Caco-2 (cell line): ENCODE results near the gene OLR1. TPM values are rescaled to one million over a fixed set of nuclear protein-coding genes. Genes with fewer than 3 reads are reported as not detected.

Source experiments
- BruUV-seq: library from RNA; stranded (reverse); fragments of 400-500 nt; replicated peaks from 2 replicates; lab custom pipeline; 2021; lab: Mats Ljungman, UMichigan
- CTCF ChIA-PET: fragments of 300-600 bp; sonication (Branson Sonifier 250); formaldehyde crosslinking; loops from one replicate; lab custom pipeline; 2022; ENCODE audit warnings: antibody characterized with exemption; lab: Charles Lee
- POLR2A ChIA-PET: fragments of 300-600 bp; sonication (Branson Sonifier 250); formaldehyde crosslinking; loops from one replicate; lab custom pipeline; 2022; ENCODE audit warnings: antibody characterized with exemption; lab: Charles Lee
- DNase-seq, 2 experiments: peaks; one replicate each; pipeline versions ENCODE4 v3.0.0 to v3.0.0-alpha.2; 2020 to 2022
- H3K27me3 ChIP-seq: replicated peaks from 2 replicates; pipeline ENCODE4 v1.6.0; 2011; ENCODE audit warnings: low read length; ENCODE audit not compliant: control insufficient read depth, insufficient read depth
- H3K36me3 ChIP-seq: 2 replicates; pipeline ENCODE4 v1.5.1; 2011; ENCODE audit warnings: low read length; ENCODE audit not compliant: control insufficient read depth, insufficient read depth
- H3K4me1 ChIP-seq: fragments of 250-450 bp; sonication (Bioruptor Pico); 2 replicates; pipeline ENCODE4 v1.5.1; 2020; ENCODE audit warnings: mild to moderate bottlenecking
- H3K4me3 ChIP-seq: 2 replicates; pipeline ENCODE4 v1.5.1; 2011; ENCODE audit warnings: low read depth, mild to moderate bottlenecking, control low read depth, low read length
- H3K9me3 ChIP-seq: fragments of 250-450 bp; sonication (Bioruptor Pico); 2 replicates; pipeline ENCODE4 v1.5.1; 2020; ENCODE audit warnings: mild to moderate bottlenecking, moderate library complexity
- H3K27ac Mint-ChIP-seq: one replicate; pipeline ENCODE4 v1.8.0; 2022; ENCODE audit warnings: mixed read lengths; ENCODE audit not compliant: unreplicated experiment
- H3K27me3 Mint-ChIP-seq: one replicate; pipeline ENCODE4 v1.8.0; 2022; ENCODE audit warnings: mixed read lengths; ENCODE audit not compliant: insufficient read depth, unreplicated experiment
- H3K36me3 Mint-ChIP-seq: one replicate; pipeline ENCODE4 v1.8.0; 2022; ENCODE audit warnings: mild to moderate bottlenecking, mixed read lengths; ENCODE audit not compliant: insufficient read depth, unreplicated experiment
- H3K4me1 Mint-ChIP-seq: one replicate; pipeline ENCODE4 v1.8.0; 2022; ENCODE audit warnings: low read depth, mixed read lengths; ENCODE audit not compliant: unreplicated experiment
- H3K4me3 Mint-ChIP-seq: one replicate; pipeline ENCODE4 v1.8.0; 2022; ENCODE audit warnings: mild to moderate bottlenecking, moderate library complexity, mixed read lengths; ENCODE audit not compliant: unreplicated experiment
- H3K9me3 Mint-ChIP-seq: one replicate; pipeline ENCODE4 v1.8.0; 2022; ENCODE audit warnings: mixed read lengths; ENCODE audit not compliant: unreplicated experiment
- CTCF ChIP-seq, 2 experiments: fragments of 200-600 bp in 1 of 2; IDR thresholded peaks; 1 replicate in 1 of 2; 2 replicates in 1 of 2; pipeline versions ENCODE4 v1.5.1 to v1.8.0; 2011 to 2022; ENCODE audit warnings: antibody characterized with exemption in 1 of 2, control low read depth in 1 of 2, inconsistent platforms in 1 of 2, low read depth in 1 of 2, low read length in 1 of 2, mild to moderate bottlenecking in 1 of 2, moderate library complexity in 1 of 2; ENCODE audit not compliant: insufficient read depth in 1 of 2, severe bottlenecking in 1 of 2, unreplicated experiment in 1 of 2
- intact Hi-C: fragments of 100-400 bp; cut with micrococcal nuclease; formaldehyde crosslinking; loops from one replicate; pipeline ENCODE4 v1.10.0; 2022; ENCODE audit not compliant: unreplicated experiment
- total RNA-seq: library from RNA; stranded (reverse); gene quantifications from 2 replicates; pipeline ENCODE4 v1.2.3, GENCODE V29; 2022

The OLR1 gene
- total RNA-seq, 1 experiment from 2014 or later, result 183 TPM

GRCh38 chr12:10160617-10161385 is 11.1 kb downstream of the OLR1 start:
- TF ChIP-seq CTCF (IDR thresholded peaks at IDR 0.05; ENCODE audit: insufficient read depth in 1 of 2, low read depth in 1 of 2, low read length in 1 of 2, severe bottlenecking in 1 of 2, unreplicated experiment in 1 of 2), result no peak
- Mint-ChIP-seq H3K4me1 (peaks cover 6% of the 10 kb centered on the region), H3K27ac (peak overlapping the region; percentile 9), H3K27me3 (no peaks in the 10 kb centered on the region), H3K36me3 (peaks cover 68% of the 10 kb centered on the region), H3K9me3 (no peaks in the 10 kb centered on the region), H3K4me3 (no peak overlapping the region)
- ChIA-PET POLR2A (no interaction called here), CTCF (interaction anchor here (1.6 kb wide), 1 partner anchor 15 kb away, joined by 7 read pairs; no protein-coding TSS in a partner anchor)
- no TSS peak for BruUV-seq
- no peaks in the 10 kb centered on the region for H3K36me3 ChIP-seq
- intact Hi-C loops, result no loop called here
- peaks cover 20% of the 10 kb centered on the region for H3K4me1 ChIP-seq
- H3K9me3 ChIP-seq, result no peaks in the 10 kb centered on the region; the same call in 1 of the 2 replicates
- DNase-seq, result no peak
- no peaks in the 10 kb centered on the region for H3K27me3 ChIP-seq
- H3K4me3 ChIP-seq, result no peak overlapping the region

- TF ChIP-seq CTCF (IDR thresholded peaks at IDR 0.05; ENCODE audit: insufficient read depth in 1 of 2, low read depth in 1 of 2, low read length in 1 of 2, severe bottlenecking in 1 of 2, unreplicated experiment in 1 of 2), result no peak
- H3K4me1 Mint-ChIP-seq, result no peaks in the 10 kb centered on the region
- no peak overlapping the region for H3K4me3 Mint-ChIP-seq
- peaks cover 62% of the 10 kb centered on the region for H3K36me3 Mint-ChIP-seq
- POLR2A ChIA-PET, result no interaction called here
- no TSS peak for BruUV-seq
- Histone ChIP-seq H3K4me3 (no peak overlapping the region), H3K4me1 (peaks cover 9% of the 10 kb centered on the region; the same call in 1 of the 2 replicates), H3K27me3 (no peaks in the 10 kb centered on the region), H3K9me3 (no peaks in the 10 kb centered on the region; the same call in 1 of the 2 replicates), H3K36me3 (no peaks in the 10 kb centered on the region)
- H3K9me3 Mint-ChIP-seq, result no peaks in the 10 kb centered on the region
- DNase-seq, result no peak
- H3K27me3 Mint-ChIP-seq, result no peaks in the 10 kb centered on the region
- no peak overlapping the region for H3K27ac Mint-ChIP-seq
- intact Hi-C loops, result no loop called here
- CTCF ChIA-PET, result interaction anchor here (0.6 to 1.6 kb wide), 3 partner anchors 8 to 30 kb away, joined by 3 to 7 read pairs (median 3); no protein-coding TSS in a partner anchor
Measured at GRCh38 chr12:10159280-10159679, 12.7 kb downstream of the OLR1 start.

GRCh38 chr12:10158406-10158805 is 13.5 kb downstream of the OLR1 start:
- no peaks in the 10 kb centered on the region; the same call in 1 of the 2 replicates for H3K9me3 ChIP-seq
- Mint-ChIP-seq H3K4me1 (peaks cover 6% of the 10 kb centered on the region), H3K9me3 (no peaks in the 10 kb centered on the region), H3K36me3 (peaks cover 65% of the 10 kb centered on the region), H3K27me3 (no peaks in the 10 kb centered on the region), H3K27ac (no peak overlapping the region), H3K4me3 (no peak overlapping the region)
- H3K4me1 ChIP-seq, result peaks cover 9% of the 10 kb centered on the region; the same call in 1 of the 2 replicates
- ChIA-PET CTCF (interaction anchor here (0.6 kb wide), 1 partner anchor 9 kb away, joined by 3 read pairs; no protein-coding TSS in a partner anchor), POLR2A (no interaction called here)
- no peak overlapping the region for H3K4me3 ChIP-seq
- no peak for TF ChIP-seq CTCF (IDR thresholded peaks at IDR 0.05; ENCODE audit: insufficient read depth in 1 of 2, low read depth in 1 of 2, low read length in 1 of 2, severe bottlenecking in 1 of 2, unreplicated experiment in 1 of 2)
- no peaks in the 10 kb centered on the region for H3K27me3 ChIP-seq
- no peaks in the 10 kb centered on the region for H3K36me3 ChIP-seq
- no peak for DNase-seq
- BruUV-seq, result no TSS peak
- intact Hi-C loops, result no loop called here
